K562 (cell line): ENCODE data around the gene WNT7B. TPM values are rescaled to one million over a fixed set of nuclear protein-coding genes. Genes with fewer than 3 reads are reported as not detected.

ENCODE experiments used
- ATAC-seq: fragments of 200-7000 bp; cut with Tn5 transposase; 3 replicates; pipeline ENCODE4 v1.9.1; 2020; ENCODE audit warnings: moderate library complexity
- BruUV-seq: library from RNA; stranded (reverse); fragments of 400-500 nt; replicated peaks from 2 replicates; lab custom pipeline; 2021; lab: Mats Ljungman, UMichigan
- CTCF ChIA-PET: fragments of 300-600 bp; formaldehyde crosslinking; extraction: SDS; loops from one replicate; lab custom pipeline; 2021; ENCODE audit warnings: low intra/inter-chr PET ratio; lab: Yijun Ruan, JAX
- POLR2A ChIA-PET: fragments of 300-600, 350-650 bp; sonication (Branson Sonifier 250); formaldehyde crosslinking; extraction: SDS; loops from one replicate; lab custom pipeline; 2021; ENCODE audit warnings: antibody characterized with exemption, inconsistent platforms; lab: Yijun Ruan, JAX
- DNase-seq, 4 experiments: peaks; one replicate each; pipeline versions ENCODE4 v3.0.0 to v3.0.0-alpha.2; 2011 to 2018; ENCODE audit warnings: low spot score in 3 of 4, mixed read lengths in 3 of 4; ENCODE audit errors: extremely low read depth in 1 of 4
- FAIRE-seq: peaks from 2 replicates; lab custom pipeline; 2011; peaks lifted over from hg19 to GRCh38; lab: Jason Lieb, UNC
- H2AFZ ChIP-seq: 2 replicates; pipeline ENCODE4 v1.6.0; 2011; ENCODE audit warnings: low read depth, low read length, control low read depth, inconsistent platforms
- H3K27ac ChIP-seq: fragments of 200-600 bp; 3 replicates; pipeline ENCODE4 v1.8.0; 2011; ENCODE audit warnings: low read depth, mild to moderate bottlenecking, control low read depth, inconsistent platforms, low read length, moderate library complexity, mixed read lengths; ENCODE audit errors: extremely low read depth
- H3K27me3 ChIP-seq, 2 experiments: fragments of 300-600 bp in 1 of 2; 2 replicates in 1 of 2; 3 replicates in 1 of 2; pipeline versions ENCODE4 v1.6.0 to v1.8.0; 2011; ENCODE audit warnings: inconsistent platforms in 2 of 2, low read length in 2 of 2, mild to moderate bottlenecking in 1 of 2, mixed read lengths in 1 of 2, moderate library complexity in 1 of 2; ENCODE audit not compliant: control insufficient read depth in 2 of 2, insufficient read depth in 2 of 2
- H3K36me3 ChIP-seq: fragments of 300-600 bp; 3 replicates; pipeline ENCODE4 v1.8.0; 2011; ENCODE audit warnings: mild to moderate bottlenecking, low read length, inconsistent platforms; ENCODE audit not compliant: control insufficient read depth, insufficient read depth
- H3K4me1 ChIP-seq, 2 experiments: fragments of 200-600 bp in 1 of 2; replicated peaks in 1 of 2; 2 replicates in 1 of 2; 3 replicates in 1 of 2; pipeline versions ENCODE4 v1.5.1 to v1.8.0; 2011; ENCODE audit warnings: inconsistent platforms in 2 of 2, low read length in 2 of 2, mild to moderate bottlenecking in 1 of 2, mixed read lengths in 1 of 2, moderate library complexity in 1 of 2; ENCODE audit not compliant: control insufficient read depth in 2 of 2, insufficient read depth in 2 of 2
- H3K4me2 ChIP-seq: 2 replicates; pipeline ENCODE4 v1.6.1; 2011; ENCODE audit warnings: low read length, control low read depth, inconsistent platforms, mixed read lengths; ENCODE audit not compliant: insufficient read depth
- H3K4me3 ChIP-seq: fragments of 200-600 bp; sonication (generic), shearing (Covaris generic); 2 replicates; pipeline ENCODE4 v1.5.1; 2016; ENCODE audit warnings: control low read depth, inconsistent platforms
- H3K79me2 ChIP-seq: fragments of 200-600 bp; 3 replicates; pipeline ENCODE4 v1.8.0; 2011; ENCODE audit warnings: low read length, inconsistent platforms; ENCODE audit not compliant: control insufficient read depth, insufficient read depth
- H3K9ac ChIP-seq, 2 experiments: 2 replicates each; pipeline versions ENCODE4 v1.6.0 to v1.6.1; 2011; ENCODE audit warnings: low read depth in 2 of 2, low read length in 2 of 2, control low read depth in 1 of 2, inconsistent platforms in 1 of 2, mild to moderate bottlenecking in 1 of 2, mixed read lengths in 1 of 2; ENCODE audit not compliant: insufficient read depth in 1 of 2
- H3K9me1 ChIP-seq: one replicate; pipeline ENCODE4 v1.6.0; 2011; ENCODE audit warnings: inconsistent platforms, mild to moderate bottlenecking, low read length, moderate library complexity; ENCODE audit not compliant: control insufficient read depth, insufficient read depth
- H3K9me3 ChIP-seq: replicated peaks from 2 replicates; pipeline ENCODE4 v1.5.1; 2011; ENCODE audit warnings: low read depth, low read length, inconsistent platforms; ENCODE audit not compliant: control insufficient read depth, insufficient read depth
- H4K20me1 ChIP-seq: replicated peaks from 2 replicates; pipeline ENCODE4 v1.6.1; 2011; ENCODE audit warnings: low read length, inconsistent platforms, mixed read lengths; ENCODE audit not compliant: control insufficient read depth, insufficient read depth
- CC2D1A ChIP-seq: fragments of 450-650 bp; IDR thresholded peaks from 2 replicates; pipeline ENCODE4 v1.6.1; 2017; ENCODE audit warnings: mild to moderate bottlenecking
- CTBP1 ChIP-seq: fragments of 450-650 bp; IDR thresholded peaks from 2 replicates; pipeline ENCODE4 v1.6.1; 2016; ENCODE audit warnings: borderline replicate concordance
- MCM5 ChIP-seq: fragments of 450-650 bp; IDR thresholded peaks from 2 replicates; pipeline ENCODE4 v1.6.1; 2016; ENCODE audit warnings: low read depth
- MED1 ChIP-seq: sonication (generic); formaldehyde crosslinking; IDR thresholded peaks from 2 replicates; pipeline ENCODE4 v1.8.1; 2023; ENCODE audit warnings: missing genetic modification reagents, borderline replicate concordance
- RAD21 ChIP-seq, 2 experiments: fragments of 250-450 bp in 1 of 2; fragments of 450-650 bp in 1 of 2; sonication (Bioruptor Pico) in 1 of 2; formaldehyde crosslinking in 1 of 2; IDR thresholded peaks in 1 of 2; conservative IDR thresholded peaks in 1 of 2; 2 replicates each; pipeline versions ENCODE4 v1.4.0 to v1.8.0; 2020 to 2022; ENCODE audit warnings: mild to moderate bottlenecking in 2 of 2, moderate library complexity in 1 of 2
- SMC3 ChIP-seq: conservative IDR thresholded peaks from 2 replicates; pipeline ENCODE4 v1.6.1; 2011; ENCODE audit warnings: low read depth, low read length, improper control_type of control experiment; ENCODE audit not compliant: insufficient read depth
- STAG1 ChIP-seq: sonication (generic); formaldehyde crosslinking; IDR thresholded peaks from 2 replicates; pipeline ENCODE4 v1.5.0; 2020; ENCODE audit warnings: missing genetic modification reagents, borderline replicate concordance
- TRIM24 ChIP-seq, 2 experiments: fragments of 450-650 bp; IDR thresholded peaks; 2 replicates each; pipeline ENCODE4 v1.6.1; 2016
- WGBS: fragments of 100-300 bp; shearing (Covaris generic); methylation state at CpG from one replicate; pipeline ENCODE4 v1.1.6; 2016; ENCODE audit warnings: low coverage, mixed read lengths; ENCODE audit not compliant: insufficient coverage; ENCODE audit errors: missing lambda C conversion rate; 5-methylcytosine and 5-hydroxymethylcytosine counted together
- in situ Hi-C: fragments of 300-500 bp; cut with MboI; formaldehyde crosslinking; loops from 4 replicates; pipeline ENCODE4 v1.15.0; 2018; ENCODE audit warnings: inconsistent platforms, mixed read lengths
- intact Hi-C: fragments of 100-400 bp; cut with micrococcal nuclease; formaldehyde crosslinking; loops from 2 replicates; pipeline ENCODE4 v1.14.2; 2022
- polyA plus RNA-seq, 8 experiments: library from polyadenylated mRNA; depleted of rRNA in 4 of 8; stranded (reverse) in 5 of 8; unstranded in 3 of 8; fragments of >200 nt; fragmentation: Nextera tagmentation in 2 of 8; fragmentation: Illumina TruSeq in 1 of 8; extraction: Ambion mirVana in 2 of 8; extraction: Trizol in 1 of 8; gene quantifications; 2 replicates each; pipeline versions ENCODE4 v1.2.1 to v1.2.3, GENCODE V29; 2011 to 2014; ENCODE audit warnings: inconsistent platforms in 1 of 8, missing spikeins in 1 of 8
- total RNA-seq, 7 experiments: library from RNA; depleted of rRNA in 6 of 7; stranded (reverse); fragments of >200 nt in 6 of 7; fragmentation: Illumina TruSeq in 2 of 7; extraction: Trizol in 2 of 7; gene quantifications; 2 replicates each; pipeline versions ENCODE4 v1.2.1 to v1.2.3, GENCODE V29; 2011 to 2021; ENCODE audit warnings: low replicate concordance in 1 of 7
- TF ChIP-seq, protein P1 (sequence below), 2 experiments: fragments of 450-650 bp; formaldehyde crosslinking in 1 of 2; IDR thresholded peaks; 2 replicates each; pipeline versions ENCODE4 v1.4.0 to v1.6.1; 2014 to 2020; ENCODE audit warnings: mild to moderate bottlenecking in 2 of 2, borderline replicate concordance in 1 of 2, low read depth in 1 of 2
- TF ChIP-seq, protein P2 (sequence below), 3 experiments: fragments of 200-800 bp in 1 of 3; sonication (Bioruptor generic) in 1 of 3; sonication (generic) in 1 of 3; formaldehyde crosslinking in 1 of 3; IDR thresholded peaks; 2 replicates each; pipeline versions ENCODE4 v1.6.1 to v1.8.0; 2016 to 2022; ENCODE audit warnings: mild to moderate bottlenecking in 2 of 3, missing compliant biosample characterization in 2 of 3, missing genetic modification characterization in 2 of 3, missing genetic modification reagents in 1 of 3

Gene WNT7B
- total and polyA plus RNA-seq, 9 of the 15 experiments (the other 6 are each of a cell fraction or from before 2014, with no cell fraction given) = not detected

DNA sequence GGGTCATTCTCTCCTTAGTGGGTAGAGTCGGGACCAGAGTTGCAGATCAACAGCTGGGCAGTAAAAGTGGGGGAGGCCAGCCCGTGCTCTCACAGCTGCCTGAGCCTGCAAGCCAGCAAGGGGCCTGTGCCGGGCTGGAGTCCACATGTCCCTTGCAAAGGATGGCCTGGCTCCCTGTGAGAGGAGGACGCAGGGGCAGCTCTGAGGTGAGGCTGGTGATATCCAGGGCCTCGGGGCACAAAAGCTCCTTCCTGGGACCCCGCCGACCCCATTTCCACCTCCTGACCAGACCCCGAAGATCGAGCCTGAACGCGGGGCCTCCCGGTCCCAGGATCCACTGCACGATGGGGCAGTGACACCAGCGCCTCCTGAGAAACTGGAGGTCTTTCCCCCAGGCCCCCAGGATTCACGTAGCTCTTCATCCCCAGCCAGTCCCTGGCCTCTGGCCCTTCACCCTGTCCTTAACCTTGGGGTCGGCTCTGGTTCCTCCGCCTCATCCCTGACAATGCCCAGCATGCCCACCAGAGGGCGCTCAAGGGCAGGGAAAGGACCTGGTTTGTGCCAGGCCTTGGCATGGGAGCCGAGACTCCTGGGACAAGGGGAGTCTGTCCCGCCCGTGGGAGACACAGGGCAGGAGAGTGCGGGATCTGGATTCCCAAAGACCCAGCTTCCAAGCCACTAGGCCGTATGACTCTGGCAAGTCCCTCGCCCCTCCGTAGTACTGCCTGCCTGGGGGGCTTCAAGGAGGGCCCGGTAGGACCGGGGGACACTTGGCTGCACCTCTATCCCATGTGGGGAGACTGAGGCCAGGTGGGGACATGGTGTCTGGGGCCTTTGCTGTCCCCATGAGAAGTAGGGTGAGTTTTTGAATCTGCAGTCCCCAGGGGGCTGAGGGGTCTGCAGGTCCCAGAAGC is 17.8 kb upstream of the WNT7B start:
- intact Hi-C loops = loop anchor here (2.0 kb wide), 1 partner anchor 122 kb away; no protein-coding TSS in a partner anchor
- peaks cover 0 to 31% of the 10 kb centered on the region in 2 experiments; a peak in 2 of 5 replicates for H3K4me1 ChIP-seq
- H2AFZ ChIP-seq = no peak overlapping the region
- in situ Hi-C loops = no loop called here
- peaks cover 0 to 34% of the 10 kb centered on the region in 2 experiments; a peak in 2 of 5 replicates for H3K27me3 ChIP-seq
- no peak overlapping the region for H3K9ac ChIP-seq
- H3K9me3 ChIP-seq = no peaks in the 10 kb centered on the region
- whole genome bisulfite sequencing = 31% methylated on average over 19 of the region's 27 CpGs
- H4K20me1 ChIP-seq = 0 out of 2 replicates have a peak, but pooled peaks cover 5% of the 10 kb centered on the region
- DNase-seq (peak; percentile 57 to 72 (median 66)), FAIRE-seq (peak; percentile 32), ATAC-seq (peak; percentile 83)
- H3K27ac ChIP-seq = no peak overlapping the region
- no peaks in the 10 kb centered on the region for H3K79me2 ChIP-seq
- H3K36me3 ChIP-seq = no peaks in the 10 kb centered on the region
- no TSS peak for BruUV-seq
- H3K9me1 ChIP-seq = no peaks in the 10 kb centered on the region
- no peak overlapping the region for H3K4me2 ChIP-seq
- no peak overlapping the region for H3K4me3 ChIP-seq
- POLR2A ChIA-PET = no interaction called here
- CTCF ChIA-PET = interaction anchor here (0.9 to 4.5 kb wide), 3 partner anchors 122 to 417 kb away, joined by 3 to 111 read pairs (median 4); no protein-coding TSS in a partner anchor
- TF ChIP-seq RAD21 (CRISPR knock-in tag; conservative IDR thresholded peaks at IDR 0.05 in 1 of 2, IDR thresholded peaks at IDR 0.05 in 1 of 2) = peak; percentile 60 to 91
- no peak for TF ChIP-seq MCM5
- 0 out of 2 replicates have a peak, but pooled peaks have one; percentile 17 for TF ChIP-seq CTBP1
- TF ChIP-seq STAG1 = peak; percentile 91; the same call in 1 of the 2 replicates
- TF ChIP-seq, protein P1, sequence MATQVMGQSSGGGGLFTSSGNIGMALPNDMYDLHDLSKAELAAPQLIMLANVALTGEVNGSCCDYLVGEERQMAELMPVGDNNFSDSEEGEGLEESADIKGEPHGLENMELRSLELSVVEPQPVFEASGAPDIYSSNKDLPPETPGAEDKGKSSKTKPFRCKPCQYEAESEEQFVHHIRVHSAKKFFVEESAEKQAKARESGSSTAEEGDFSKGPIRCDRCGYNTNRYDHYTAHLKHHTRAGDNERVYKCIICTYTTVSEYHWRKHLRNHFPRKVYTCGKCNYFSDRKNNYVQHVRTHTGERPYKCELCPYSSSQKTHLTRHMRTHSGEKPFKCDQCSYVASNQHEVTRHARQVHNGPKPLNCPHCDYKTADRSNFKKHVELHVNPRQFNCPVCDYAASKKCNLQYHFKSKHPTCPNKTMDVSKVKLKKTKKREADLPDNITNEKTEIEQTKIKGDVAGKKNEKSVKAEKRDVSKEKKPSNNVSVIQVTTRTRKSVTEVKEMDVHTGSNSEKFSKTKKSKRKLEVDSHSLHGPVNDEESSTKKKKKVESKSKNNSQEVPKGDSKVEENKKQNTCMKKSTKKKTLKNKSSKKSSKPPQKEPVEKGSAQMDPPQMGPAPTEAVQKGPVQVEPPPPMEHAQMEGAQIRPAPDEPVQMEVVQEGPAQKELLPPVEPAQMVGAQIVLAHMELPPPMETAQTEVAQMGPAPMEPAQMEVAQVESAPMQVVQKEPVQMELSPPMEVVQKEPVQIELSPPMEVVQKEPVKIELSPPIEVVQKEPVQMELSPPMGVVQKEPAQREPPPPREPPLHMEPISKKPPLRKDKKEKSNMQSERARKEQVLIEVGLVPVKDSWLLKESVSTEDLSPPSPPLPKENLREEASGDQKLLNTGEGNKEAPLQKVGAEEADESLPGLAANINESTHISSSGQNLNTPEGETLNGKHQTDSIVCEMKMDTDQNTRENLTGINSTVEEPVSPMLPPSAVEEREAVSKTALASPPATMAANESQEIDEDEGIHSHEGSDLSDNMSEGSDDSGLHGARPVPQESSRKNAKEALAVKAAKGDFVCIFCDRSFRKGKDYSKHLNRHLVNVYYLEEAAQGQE (IDR thresholded peaks at IDR 0.05; ENCODE audit: borderline replicate concordance) = peak; percentile 73
- TF ChIP-seq, protein P1 (CRISPR knock-in tag; IDR thresholded peaks at IDR 0.05; ENCODE audit: low read depth) = no peak
- TF ChIP-seq TRIM24 (IDR thresholded peaks at IDR 0.05) = no peak
- TF ChIP-seq CC2D1A = peak; percentile 73; the same call in 1 of the 2 replicates
- no peak for TF ChIP-seq MED1 (CRISPR knock-in tag)
- peak; percentile 88 for TF ChIP-seq SMC3
- TF ChIP-seq, protein P2, sequence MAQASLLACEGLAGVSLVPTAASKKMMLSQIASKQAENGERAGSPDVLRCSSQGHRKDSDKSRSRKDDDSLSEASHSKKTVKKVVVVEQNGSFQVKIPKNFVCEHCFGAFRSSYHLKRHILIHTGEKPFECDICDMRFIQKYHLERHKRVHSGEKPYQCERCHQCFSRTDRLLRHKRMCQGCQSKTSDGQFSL (CRISPR knock-in tag; IDR thresholded peaks at IDR 0.05) = peak; percentile 75
- TF ChIP-seq, protein P2 (tag; IDR thresholded peaks at IDR 0.05) = no peak
